Thymus (tissue), 2 donors: ENCODE data around the gene SCARF1. TPM values are rescaled to one million over a fixed set of nuclear protein-coding genes. Genes with fewer than 3 reads are reported as not detected.

Source experiments
- polyA plus RNA-seq: library from polyadenylated mRNA; stranded (reverse); fragments of 200-250 nt; gene quantifications from one replicate; pipeline ENCODE4 v1.2.3, GENCODE V29; 2013
- total RNA-seq: library from RNA; stranded (reverse); fragments of 120-200 nt; gene quantifications from one replicate; pipeline ENCODE4 v1.2.4, GENCODE V29; 2013
- donor health status: healthy.

SCARF1 gene
- total and polyA plus RNA-seq, 2 donors: 4.2 to 5.8 TPM

Other genes with a start within 250 kb of the SCARF1 start
- gene YWHAE, start 245.5 kb downstream of the SCARF1 start, total RNA-seq: 160 TPM
- gene YWHAE, start 245.5 kb downstream of the SCARF1 start, polyA plus RNA-seq: 264 TPM
- 27.9 TPM for gene CRK, start 189.5 kb downstream of the SCARF1 start, total RNA-seq
- 26.6 TPM for gene CRK, start 189.5 kb downstream of the SCARF1 start, polyA plus RNA-seq
- 20.5 TPM for gene MYO1C, start 153.0 kb downstream of the SCARF1 start, total RNA-seq
- gene MYO1C, start 153.0 kb downstream of the SCARF1 start, polyA plus RNA-seq: 24.8 TPM
- gene INPP5K, start 129.1 kb downstream of the SCARF1 start, total RNA-seq: 20.6 TPM
- 46.7 TPM for gene INPP5K, start 129.1 kb downstream of the SCARF1 start, polyA plus RNA-seq
- gene PITPNA, start 82.9 kb downstream of the SCARF1 start, total RNA-seq: 19.0 TPM
- 31.2 TPM for gene PITPNA, start 82.9 kb downstream of the SCARF1 start, polyA plus RNA-seq
- 10.5 TPM for gene SLC43A2, start 16.9 kb downstream of the SCARF1 start, total RNA-seq
- gene SLC43A2, start 16.9 kb downstream of the SCARF1 start, polyA plus RNA-seq: 13.9 TPM
- 5.4 TPM for gene RILP, start 4.1 kb upstream of the SCARF1 start, total RNA-seq
- 11.7 TPM for gene RILP, start 4.1 kb upstream of the SCARF1 start, polyA plus RNA-seq
- gene PRPF8, start 39.1 kb upstream of the SCARF1 start, total RNA-seq: 106 TPM
- 86.2 TPM for gene PRPF8, start 39.1 kb upstream of the SCARF1 start, polyA plus RNA-seq
- gene TLCD2, start 64.6 kb upstream of the SCARF1 start, total RNA-seq: 0.24 TPM
- 1.5 TPM for gene TLCD2, start 64.6 kb upstream of the SCARF1 start, polyA plus RNA-seq
- 12.0 TPM for gene WDR81, start 79.0 kb upstream of the SCARF1 start, total RNA-seq
- gene WDR81, start 79.0 kb upstream of the SCARF1 start, polyA plus RNA-seq: 27.0 TPM
- gene SERPINF2, start 97.1 kb upstream of the SCARF1 start, total RNA-seq: 4.3 TPM
- 31.0 TPM for gene SERPINF2, start 97.1 kb upstream of the SCARF1 start, polyA plus RNA-seq
- 188 TPM for gene SERPINF1, start 116.3 kb upstream of the SCARF1 start, total RNA-seq
- 445 TPM for gene SERPINF1, start 116.3 kb upstream of the SCARF1 start, polyA plus RNA-seq
- 7.0 TPM for gene SMYD4, start 184.2 kb upstream of the SCARF1 start, total RNA-seq
- gene SMYD4, start 184.2 kb upstream of the SCARF1 start, polyA plus RNA-seq: 8.1 TPM
- 33.9 TPM for gene RPA1, start 184.3 kb upstream of the SCARF1 start, total RNA-seq
- 33.0 TPM for gene RPA1, start 184.3 kb upstream of the SCARF1 start, polyA plus RNA-seq